B cell (primary cell): ENCODE results near the gene FAM120B.

Experiments used
- CTCF ChIP-seq: fragments of 200-600 bp; IDR thresholded peaks from one replicate; pipeline ENCODE4 v1.8.0; 2022; ENCODE audit warnings: antibody characterized with exemption, mild to moderate bottlenecking
- EZH2 ChIP-seq: IDR thresholded peaks from 2 replicates; pipeline ENCODE4 v1.6.1; 2012; ENCODE audit warnings: borderline replicate concordance, low read depth, mild to moderate bottlenecking, moderate library complexity, low read length; ENCODE audit not compliant: insufficient read depth, poor library complexity, severe bottlenecking

- TF ChIP-seq CTCF (no peak), EZH2 (no peak)
Measured at GRCh38 chr6:170434117-170434820, 127.7 kb downstream of the FAM120B start.
